ENCODE results near the gene SYT13. TPM values are rescaled to one million over a fixed set of nuclear protein-coding genes. Genes with fewer than 3 reads are reported as not detected.

SYT13 gene
- total and polyA plus RNA-seq, 10 of the 15 experiments (the other 5 are each of a cell fraction or from before 2014, with no cell fraction given): not detected

DNA sequence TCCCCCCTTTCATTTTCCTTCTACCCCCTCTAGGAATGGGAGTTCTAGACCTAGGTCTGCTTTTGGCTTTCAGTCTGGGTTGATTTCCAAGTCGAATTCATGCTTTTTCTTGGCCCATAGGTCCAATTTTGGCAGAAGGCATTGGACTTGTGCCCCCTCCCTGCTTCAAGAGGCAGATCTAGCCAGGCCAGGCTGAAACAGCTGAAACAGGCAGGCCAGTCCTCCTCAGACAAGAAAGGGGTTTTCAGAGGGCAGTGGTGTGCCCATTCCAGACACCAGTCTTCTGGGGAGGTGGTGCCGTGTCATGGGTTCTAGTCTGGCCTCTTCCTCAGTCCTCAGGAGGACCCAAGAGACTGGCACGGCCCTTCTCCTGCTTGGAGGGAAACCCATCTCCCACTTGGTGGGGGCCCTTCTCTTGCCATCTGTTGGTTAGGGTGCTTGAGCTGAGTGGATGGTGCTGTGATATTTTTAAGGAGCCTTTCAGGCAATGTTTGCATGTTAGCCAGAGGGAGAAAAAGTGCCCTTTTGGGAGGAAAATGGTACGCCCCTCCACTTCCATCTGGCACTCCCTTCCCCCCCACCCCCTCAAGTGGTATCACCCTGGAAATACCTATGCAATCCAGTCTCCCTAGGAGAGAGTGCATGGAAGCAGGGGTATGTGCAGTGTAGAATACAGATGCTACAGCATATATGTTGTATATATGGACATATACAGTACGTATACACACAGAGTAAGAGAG lies 53.6 kb downstream of the SYT13 start:
- no peaks in the 10 kb centered on the region for H3K27me3 ChIP-seq (replicated peaks in 1 of 2; ENCODE audit: control insufficient read depth in 2 of 2, insufficient read depth in 2 of 2, low read length in 1 of 2)
- no peak overlapping the region for H3K9ac ChIP-seq (ENCODE audit: control insufficient read depth, insufficient read depth, low read length)
- no peaks in the 10 kb centered on the region; the same call in 1 of the 2 replicates for H4K20me1 ChIP-seq (ENCODE audit: control insufficient read depth, insufficient read depth)
- ChIA-PET POLR2A (no interaction called here), CTCF (interaction anchor here (1.0 to 1.8 kb wide), 4 partner anchors 8 to 122 kb away, joined by 3 to 5 read pairs (median 4); no protein-coding TSS in a partner anchor), SMC1A (ENCODE audit: uncharacterized antibody, unreplicated experiment) (no interaction called here), RAD21 (ENCODE audit: unreplicated experiment) (no interaction called here)
- in situ Hi-C loops (cut with MboI): no loop called here
- H3K9me3 ChIP-seq (replicated peaks; ENCODE audit: control insufficient read depth, insufficient read depth, low read length): no peaks in the 10 kb centered on the region
- no peak overlapping the region for H3K27ac ChIP-seq (ENCODE audit: control insufficient read depth, insufficient read depth)
- no TSS peak for BruUV-seq (replicated peaks)
- WGBS (ENCODE audit: insufficient coverage, insufficient replicate concordance, low lambda C conversion rate, missing lambda C conversion rate): 30% methylated on average over 5 of the region's 5 CpGs
- TF ChIP-seq IKZF2 (IDR thresholded peaks at IDR 0.05) (no peak), MEF2B (IDR thresholded peaks at IDR 0.05; ENCODE audit: partially characterized antibody, poor library complexity, severe bottlenecking) (no peak), KDM1A (IDR thresholded peaks at IDR 0.05; ENCODE audit: borderline replicate concordance) (no peak), STAT1 (conservative IDR thresholded peaks at IDR 0.05) (no peak), SP1 (IDR thresholded peaks at IDR 0.05; ENCODE audit: low read depth, low read length) (no peak), NR2F1 (conservative IDR thresholded peaks at IDR 0.05) (no peak), SMC3 (IDR thresholded peaks at IDR 0.05; ENCODE audit: borderline replicate concordance, low read length) (no peak), MTA2 (IDR thresholded peaks at IDR 0.05; ENCODE audit: low read depth) (no peak), CBX3 (IDR thresholded peaks at IDR 0.05; ENCODE audit: borderline replicate concordance, low read depth) (no peak), BMI1 (IDR thresholded peaks at IDR 0.05; ENCODE audit: borderline replicate concordance) (no peak), POU2F2 (IDR thresholded peaks at IDR 0.05; ENCODE audit: borderline replicate concordance, low read depth, low read length) (no peak), TAF1 (IDR thresholded peaks at IDR 0.05; ENCODE audit: borderline replicate concordance, low read depth, low read length) (no peak), HDAC6 (IDR thresholded peaks at IDR 0.05; ENCODE audit: unreplicated experiment) (no peak), ZNF384 (IDR thresholded peaks at IDR 0.05; ENCODE audit: borderline replicate concordance, low read depth, low read length) (no peak), CHD1 (IDR thresholded peaks at IDR 0.05; ENCODE audit: low read depth, low read length) (no peak)
- TF ChIP-seq, protein P1, sequence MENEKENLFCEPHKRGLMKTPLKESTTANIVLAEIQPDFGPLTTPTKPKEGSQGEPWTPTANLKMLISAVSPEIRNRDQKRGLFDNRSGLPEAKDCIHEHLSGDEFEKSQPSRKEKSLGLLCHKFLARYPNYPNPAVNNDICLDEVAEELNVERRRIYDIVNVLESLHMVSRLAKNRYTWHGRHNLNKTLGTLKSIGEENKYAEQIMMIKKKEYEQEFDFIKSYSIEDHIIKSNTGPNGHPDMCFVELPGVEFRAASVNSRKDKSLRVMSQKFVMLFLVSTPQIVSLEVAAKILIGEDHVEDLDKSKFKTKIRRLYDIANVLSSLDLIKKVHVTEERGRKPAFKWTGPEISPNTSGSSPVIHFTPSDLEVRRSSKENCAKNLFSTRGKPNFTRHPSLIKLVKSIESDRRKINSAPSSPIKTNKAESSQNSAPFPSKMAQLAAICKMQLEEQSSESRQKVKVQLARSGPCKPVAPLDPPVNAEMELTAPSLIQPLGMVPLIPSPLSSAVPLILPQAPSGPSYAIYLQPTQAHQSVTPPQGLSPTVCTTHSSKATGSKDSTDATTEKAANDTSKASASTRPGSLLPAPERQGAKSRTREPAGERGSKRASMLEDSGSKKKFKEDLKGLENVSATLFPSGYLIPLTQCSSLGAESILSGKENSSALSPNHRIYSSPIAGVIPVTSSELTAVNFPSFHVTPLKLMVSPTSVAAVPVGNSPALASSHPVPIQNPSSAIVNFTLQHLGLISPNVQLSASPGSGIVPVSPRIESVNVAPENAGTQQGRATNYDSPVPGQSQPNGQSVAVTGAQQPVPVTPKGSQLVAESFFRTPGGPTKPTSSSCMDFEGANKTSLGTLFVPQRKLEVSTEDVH (IDR thresholded peaks at IDR 0.05; ENCODE audit: low read depth, partially characterized antibody): no peak
- TF ChIP-seq, protein P2, sequence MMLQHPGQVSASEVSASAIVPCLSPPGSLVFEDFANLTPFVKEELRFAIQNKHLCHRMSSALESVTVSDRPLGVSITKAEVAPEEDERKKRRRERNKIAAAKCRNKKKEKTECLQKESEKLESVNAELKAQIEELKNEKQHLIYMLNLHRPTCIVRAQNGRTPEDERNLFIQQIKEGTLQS (IDR thresholded peaks at IDR 0.05; ENCODE audit: borderline replicate concordance, extremely low read depth, low read depth, low read length): no peak
- TF ChIP-seq, protein P3, sequence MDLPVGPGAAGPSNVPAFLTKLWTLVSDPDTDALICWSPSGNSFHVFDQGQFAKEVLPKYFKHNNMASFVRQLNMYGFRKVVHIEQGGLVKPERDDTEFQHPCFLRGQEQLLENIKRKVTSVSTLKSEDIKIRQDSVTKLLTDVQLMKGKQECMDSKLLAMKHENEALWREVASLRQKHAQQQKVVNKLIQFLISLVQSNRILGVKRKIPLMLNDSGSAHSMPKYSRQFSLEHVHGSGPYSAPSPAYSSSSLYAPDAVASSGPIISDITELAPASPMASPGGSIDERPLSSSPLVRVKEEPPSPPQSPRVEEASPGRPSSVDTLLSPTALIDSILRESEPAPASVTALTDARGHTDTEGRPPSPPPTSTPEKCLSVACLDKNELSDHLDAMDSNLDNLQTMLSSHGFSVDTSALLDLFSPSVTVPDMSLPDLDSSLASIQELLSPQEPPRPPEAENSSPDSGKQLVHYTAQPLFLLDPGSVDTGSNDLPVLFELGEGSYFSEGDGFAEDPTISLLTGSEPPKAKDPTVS (IDR thresholded peaks at IDR 0.05; ENCODE audit: low read depth, low read length): no peak
- TF ChIP-seq, protein P4, sequence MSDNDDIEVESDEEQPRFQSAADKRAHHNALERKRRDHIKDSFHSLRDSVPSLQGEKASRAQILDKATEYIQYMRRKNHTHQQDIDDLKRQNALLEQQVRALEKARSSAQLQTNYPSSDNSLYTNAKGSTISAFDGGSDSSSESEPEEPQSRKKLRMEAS (IDR thresholded peaks at IDR 0.05; ENCODE audit: low read depth, low read length): no peak
- H3K4me2 ChIP-seq (ENCODE audit: control insufficient read depth, insufficient read depth): no peak overlapping the region
- no peak for ATAC-seq
- FAIRE-seq: no peak
- no peak overlapping the region for H3K4me3 ChIP-seq
- H3K79me2 ChIP-seq (ENCODE audit: control insufficient read depth, insufficient read depth, low read length): no peaks in the 10 kb centered on the region
- intact Hi-C loops (cut with micrococcal nuclease; ENCODE audit: unreplicated experiment): no loop called here
- no peak for DNase-seq (ENCODE audit: low read depth, low spot score)
- no peak overlapping the region for H2AFZ ChIP-seq (ENCODE audit: control insufficient read depth, low read depth, low read length)
- no peaks in the 10 kb centered on the region for H3K36me3 ChIP-seq (ENCODE audit: control insufficient read depth in 2 of 2, insufficient read depth in 2 of 2, low read length in 1 of 2)
- H3K4me1 ChIP-seq (ENCODE audit: control insufficient read depth, insufficient read depth, low read length): no peaks in the 10 kb centered on the region

All from GM12878 (cell line).